Ovary (tissue), 9 donors: ENCODE measurements around the gene PNRC1. TPM values are rescaled to one million over a fixed set of nuclear protein-coding genes. Genes with fewer than 3 reads are reported as not detected.
A peak's percentile ranks its signal among the peaks of the same experiment; 100 is the strongest.

Source experiments
- DNase-seq, 5 donors: peaks; one replicate each; pipeline ENCODE4 v3.0.0-alpha.2; 2019 to 2020
- H3K27ac ChIP-seq, 2 donors: fragments of 200-600 bp; one replicate each; pipeline versions ENCODE4 v1.5.1 to v1.8.0; 2019 to 2022
- H3K27me3 ChIP-seq: fragments of 200-600 bp; one replicate; pipeline ENCODE4 v1.8.0; 2022
- H3K36me3 ChIP-seq: fragments of 200-600 bp; sonication (generic); one replicate; pipeline ENCODE4 v1.5.1; 2019
- H3K4me1 ChIP-seq: one replicate; pipeline ENCODE4 v1.8.1; 2013; ENCODE audit warnings: mild to moderate bottlenecking, moderate library complexity; ENCODE audit not compliant: insufficient read depth
- H3K4me3 ChIP-seq: fragments of 200-600 bp; sonication (generic); one replicate; pipeline ENCODE4 v1.5.1; 2017
- H3K9me3 ChIP-seq, 2 donors: fragments of 200-600 bp in 1 of 2; sonication (generic) in 1 of 2; one replicate each; pipeline versions ENCODE4 v1.5.1 to v1.8.1; 2013 to 2019; ENCODE audit warnings: mild to moderate bottlenecking in 1 of 2, moderate library complexity in 1 of 2
- CTCF ChIP-seq, 3 donors: fragments of 450-650 bp in 2 of 3; fragments of 200-600 bp in 1 of 3; IDR thresholded peaks; one replicate each; pipeline versions ENCODE4 v1.5.1 to v1.8.0; 2016 to 2022; ENCODE audit warnings: antibody characterized with exemption in 3 of 3, mild to moderate bottlenecking in 1 of 3
- EP300 ChIP-seq: sonication (generic); formaldehyde crosslinking; IDR thresholded peaks from one replicate; pipeline ENCODE4 v1.6.1; 2017; ENCODE audit warnings: antibody characterized with exemption
- POLR2A ChIP-seq: fragments of 450-650 bp; IDR thresholded peaks from one replicate; pipeline ENCODE4 v1.6.1; 2017; ENCODE audit warnings: antibody characterized with exemption, mild to moderate bottlenecking, moderate library complexity
- WGBS, 3 donors: extraction: QIAGEN DNeasy Blood & Tissue Kit in 1 of 3; methylation state at CpG; one replicate each; pipeline versions ENCODE4 v1.1.5 to v1.1.7; 2013 to 2017; 5-methylcytosine and 5-hydroxymethylcytosine counted together
- intact Hi-C, 4 donors: fragments of 100-400 bp; cut with DNase I; formaldehyde crosslinking; loops; one replicate each; pipeline versions ENCODE4 v1.11.0 to v1.15.1; 2022 to 2023
- polyA plus RNA-seq, 2 donors: library from polyadenylated mRNA; stranded (reverse); fragments of 200-250 nt in 1 of 2; fragments of 350-450 nt in 1 of 2; fragmentation: Illumina TruSeq in 1 of 2; extraction: RNeasy Lipid Tissue Mini Kit (QIAGEN cat#74804) in 1 of 2; gene quantifications; one replicate each; pipeline ENCODE4 v1.2.3, GENCODE V29; 2013 to 2014
- total RNA-seq, 7 donors: library from RNA; depleted of rRNA in 2 of 7; stranded (reverse); fragments of >200 nt in 2 of 7; fragmentation: NEBNext Ultra II Directional in 3 of 7; extraction: Animal tissue kit (Norgen Biotek cat#: 25700) in 3 of 7; gene quantifications; one replicate each; pipeline versions ENCODE4 v1.1.0 to v1.2.4, GENCODE V29; 2016 to 2023
- donor health status: DM: no; HTN: no; CAD: no; lungs with moderate emphysema.
- donor health status: DM: no; HTN: no; CAD: no.
- donor health status: Bipolar disorder and iron deficiency.
- donor health status: DM: yes; HTN: yes; CAD: no.
- donor health status: DM: no; HTN: no; CAD: no.
- donor health status: DM: yes; HTN: yes; CAD: no.

PNRC1 gene
- total and polyA plus RNA-seq, 9 donors, result 152 to 507 (median 415) TPM

GRCh38 chr6:89081423-89082322 lies 1.1 kb downstream of the PNRC1 start:
- no peaks in the 10 kb centered on the region for H3K9me3 ChIP-seq
- peaks cover 3% of the 10 kb centered on the region for H3K4me1 ChIP-seq
- H3K4me3 ChIP-seq, result peak overlapping the region; percentile 64
- WGBS, 3 donors, result 0 to 1% (median 0%) methylated on average over 30 to 69 of the region's 69 CpGs
- no peaks in the 10 kb centered on the region for H3K27me3 ChIP-seq
- DNase-seq, result peak; percentile 99 to 100 (median 100)
- H3K27ac ChIP-seq, result peak overlapping the region; percentile 100
- H3K36me3 ChIP-seq, result no peaks in the 10 kb centered on the region
- TF ChIP-seq EP300, result peak; percentile 83
- peak; percentile 75 for TF ChIP-seq POLR2A
- TF ChIP-seq CTCF (IDR thresholded peaks at IDR 0.05), result peak in 1 of 3 donors; percentile 12
- intact Hi-C loops, result loop anchor here in 2 of 4 donors (2.0 to 10.0 kb wide), 3 partner anchors 47 to 97 kb away; partner anchors contain the start of gene PM20D2 (in 2 of the 2)

- peaks cover 5% of the 10 kb centered on the region for H3K4me1 ChIP-seq
- peak overlapping the region; percentile 100 for H3K27ac ChIP-seq
- H3K27me3 ChIP-seq, result no peaks in the 10 kb centered on the region
- H3K9me3 ChIP-seq, result no peaks in the 10 kb centered on the region
- WGBS, 3 donors, result 1% methylated on average over 9 of the region's 9 CpGs
- intact Hi-C loops, result loop anchor here in 2 of 4 donors (10.0 kb wide), 2 partner anchors 62 to 98 kb away; partner anchors contain the start of gene PM20D2 (in 2 of the 2)
- no peak for DNase-seq
- peak overlapping the region; percentile 64 for H3K4me3 ChIP-seq
- H3K36me3 ChIP-seq, result no peaks in the 10 kb centered on the region
- no peak for TF ChIP-seq EP300
- no peak for TF ChIP-seq POLR2A
- TF ChIP-seq CTCF (IDR thresholded peaks at IDR 0.05), result no peak
Measured at GRCh38 chr6:89082486-89082891, 1.9 kb downstream of the PNRC1 start.

- Histone ChIP-seq H3K36me3 (no peaks in the 10 kb centered on the region), H3K27ac (no peak overlapping the region), H3K27me3 (no peaks in the 10 kb centered on the region), H3K4me1 (peaks cover 7% of the 10 kb centered on the region), H3K4me3 (no peak overlapping the region), H3K9me3 (no peaks in the 10 kb centered on the region)
- DNase-seq, result no peak
- intact Hi-C loops, result loop anchor here in 2 of 4 donors (10.0 kb wide), 2 partner anchors 60 to 100 kb away; partner anchors contain the start of gene PM20D2 (in 2 of the 2)
- TF ChIP-seq CTCF (IDR thresholded peaks at IDR 0.05), result no peak
- TF ChIP-seq POLR2A, result no peak
- TF ChIP-seq EP300, result no peak
Measured at GRCh38 chr6:89084542-89084941, 4.0 kb downstream of the PNRC1 start.

- Histone ChIP-seq H3K4me3 (no peak overlapping the region), H3K27me3 (no peaks in the 10 kb centered on the region), H3K27ac (no peak overlapping the region), H3K36me3 (no peaks in the 10 kb centered on the region), H3K4me1 (peaks cover 7% of the 10 kb centered on the region), H3K9me3 (no peaks in the 10 kb centered on the region)
- TF ChIP-seq EP300, result no peak
- TF ChIP-seq CTCF (IDR thresholded peaks at IDR 0.05), result no peak
- TF ChIP-seq POLR2A, result no peak
- WGBS, 3 donors, result 58 to 63% (median 59%) methylated on average over 3 of the region's 3 CpGs
- DNase-seq, result no peak
- intact Hi-C loops, result loop anchor here in 2 of 4 donors (10.0 kb wide), 2 partner anchors 60 to 100 kb away; partner anchors contain the start of gene PM20D2 (in 2 of the 2)
Measured at GRCh38 chr6:89084954-89085353, 4.4 kb downstream of the PNRC1 start.
